Measurements from ENCODE around the gene DDIAS.

DNA sequence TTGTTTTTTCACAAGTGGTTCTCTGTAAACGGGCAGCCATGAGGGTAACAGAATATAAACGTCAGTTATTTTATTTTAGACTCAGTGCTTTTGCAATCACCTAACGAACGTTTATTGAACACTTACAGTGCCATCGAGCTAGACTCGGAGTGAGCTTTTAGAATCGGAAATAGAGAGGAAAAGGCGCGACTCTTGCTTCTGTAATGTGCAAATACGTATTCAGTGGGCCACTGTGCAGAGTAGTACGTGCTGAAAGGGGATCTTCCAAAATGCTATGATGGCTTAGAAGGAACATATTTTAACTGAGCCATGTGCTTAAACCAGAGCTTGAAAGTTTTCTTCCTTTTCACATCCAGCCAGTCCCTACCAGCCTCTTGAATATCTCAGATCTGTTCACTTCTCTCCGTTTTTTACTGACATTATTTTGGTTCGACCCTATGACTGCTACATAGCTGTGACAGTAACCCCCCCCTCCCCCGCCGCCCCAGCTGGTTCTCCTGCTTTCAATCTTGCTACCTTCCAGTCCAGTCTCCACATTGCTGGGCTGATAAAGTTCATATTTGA is 468 bp downstream of the DDIAS start:
- TF ChIP-seq POLR2A (IDR thresholded peaks at IDR 0.05; ENCODE audit: low read depth, low read length) (no peak), JUN (IDR thresholded peaks at IDR 0.05; ENCODE audit: borderline replicate concordance, insufficient read depth, insufficient read length, low read depth) (no peak), EZH2 (IDR thresholded peaks at IDR 0.05; ENCODE audit: borderline replicate concordance, low read depth, low read length, severe bottlenecking) (no peak), POLR2AphosphoS5 (IDR thresholded peaks at IDR 0.05; ENCODE audit: insufficient read depth, low read depth, low read length) (no peak), GATA2 (IDR thresholded peaks at IDR 0.05; ENCODE audit: insufficient read depth, insufficient read length, low read depth, low read length) (no peak), MYC (IDR thresholded peaks at IDR 0.05; ENCODE audit: low read depth, low read length) (no peak)
- TF ChIP-seq, protein P1, sequence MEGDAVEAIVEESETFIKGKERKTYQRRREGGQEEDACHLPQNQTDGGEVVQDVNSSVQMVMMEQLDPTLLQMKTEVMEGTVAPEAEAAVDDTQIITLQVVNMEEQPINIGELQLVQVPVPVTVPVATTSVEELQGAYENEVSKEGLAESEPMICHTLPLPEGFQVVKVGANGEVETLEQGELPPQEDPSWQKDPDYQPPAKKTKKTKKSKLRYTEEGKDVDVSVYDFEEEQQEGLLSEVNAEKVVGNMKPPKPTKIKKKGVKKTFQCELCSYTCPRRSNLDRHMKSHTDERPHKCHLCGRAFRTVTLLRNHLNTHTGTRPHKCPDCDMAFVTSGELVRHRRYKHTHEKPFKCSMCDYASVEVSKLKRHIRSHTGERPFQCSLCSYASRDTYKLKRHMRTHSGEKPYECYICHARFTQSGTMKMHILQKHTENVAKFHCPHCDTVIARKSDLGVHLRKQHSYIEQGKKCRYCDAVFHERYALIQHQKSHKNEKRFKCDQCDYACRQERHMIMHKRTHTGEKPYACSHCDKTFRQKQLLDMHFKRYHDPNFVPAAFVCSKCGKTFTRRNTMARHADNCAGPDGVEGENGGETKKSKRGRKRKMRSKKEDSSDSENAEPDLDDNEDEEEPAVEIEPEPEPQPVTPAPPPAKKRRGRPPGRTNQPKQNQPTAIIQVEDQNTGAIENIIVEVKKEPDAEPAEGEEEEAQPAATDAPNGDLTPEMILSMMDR (IDR thresholded peaks at IDR 0.05; ENCODE audit: extremely low read depth in 1 of 2, insufficient read depth in 1 of 2, low read depth in 1 of 2, low read length in 2 of 2): no peak
- TF ChIP-seq, protein P2, sequence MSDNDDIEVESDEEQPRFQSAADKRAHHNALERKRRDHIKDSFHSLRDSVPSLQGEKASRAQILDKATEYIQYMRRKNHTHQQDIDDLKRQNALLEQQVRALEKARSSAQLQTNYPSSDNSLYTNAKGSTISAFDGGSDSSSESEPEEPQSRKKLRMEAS (IDR thresholded peaks at IDR 0.05; ENCODE audit: insufficient read depth, insufficient read length): no peak
